ENCODE data around the gene CCDC183.
"Not testable (repeated sequence)": the region's sequence is repeated elsewhere in the genome, so short reads cannot be mapped to it uniquely, and the experiment has no call there.

Gene CCDC183

GRCh38 chr9:136760834-136761544 is 35.1 kb upstream of the CCDC183 start:
- DNase-seq (ENCODE audit: low spot score) = not testable (repeated sequence)

- no peak for DNase-seq (ENCODE audit: low spot score)
Measured at GRCh38 chr9:136761545-136761981, 34.6 kb upstream of the CCDC183 start.

GRCh38 chr9:136762221-136762691 is 33.9 kb upstream of the CCDC183 start:
- DNase-seq (ENCODE audit: low spot score) = no peak

- peak; percentile 15 for DNase-seq (ENCODE audit: low spot score)
Measured at GRCh38 chr9:136762915-136763648, 33.1 kb upstream of the CCDC183 start.

- DNase-seq (ENCODE audit: low spot score) = no peak
Measured at GRCh38 chr9:136763649-136764035, 32.5 kb upstream of the CCDC183 start.

GRCh38 chr9:136764301-136764891 is 31.7 kb upstream of the CCDC183 start, which contains the start of gene LCN15:
TSS of gene LCN15 (minus strand) at chr9:136764518. CDS start at chr9:136764488, 30 bp downstream.
- DNase-seq (ENCODE audit: low spot score) = no peak

GRCh38 chr9:136765041-136765440 is 31.1 kb upstream of the CCDC183 start:
- no peak for DNase-seq (ENCODE audit: low spot score)

- not testable (repeated sequence) for DNase-seq (ENCODE audit: low spot score)
Measured at GRCh38 chr9:136765745-136766409, 30.3 kb upstream of the CCDC183 start.

- peak; percentile 54 for DNase-seq (ENCODE audit: low spot score)
Measured at GRCh38 chr9:136766410-136767120, 29.6 kb upstream of the CCDC183 start.

- peak; percentile 47 for DNase-seq (ENCODE audit: low spot score)
Measured at GRCh38 chr9:136769710-136770191, 26.4 kb upstream of the CCDC183 start.

- DNase-seq (ENCODE audit: low spot score) = no peak
Measured at GRCh38 chr9:136771907-136772415, 24.2 kb upstream of the CCDC183 start.

- DNase-seq (ENCODE audit: low spot score) = no peak
Measured at GRCh38 chr9:136773386-136774044, 22.6 kb upstream of the CCDC183 start.

GRCh38 chr9:136774416-136775045 is 21.6 kb upstream of the CCDC183 start:
- no peak for DNase-seq (ENCODE audit: low spot score)

- no peak for DNase-seq (ENCODE audit: low spot score)
Measured at GRCh38 chr9:136775191-136775590, 20.9 kb upstream of the CCDC183 start.

GRCh38 chr9:136776947-136777346 is 19.2 kb upstream of the CCDC183 start:
- no peak for DNase-seq (ENCODE audit: low spot score)

- no peak for DNase-seq (ENCODE audit: low spot score)
Measured at GRCh38 chr9:136777359-136777758, 18.8 kb upstream of the CCDC183 start.

GRCh38 chr9:136779808-136780207 is 16.3 kb upstream of the CCDC183 start:
- DNase-seq (ENCODE audit: low spot score) = no peak

- DNase-seq (ENCODE audit: low spot score) = no peak
Measured at GRCh38 chr9:136782452-136782851, 13.7 kb upstream of the CCDC183 start.

- peak; percentile 29 for DNase-seq (ENCODE audit: low spot score)
Measured at GRCh38 chr9:136784249-136784996, 11.7 kb upstream of the CCDC183 start.

Measured in CD4-positive, alpha-beta T cell treated with Interleukin-15 for 4 hours (primary cell).